ENCODE measurements around the gene CYTL1.

Gene CYTL1

GRCh38 chr4:5052726-5053425 lies 33.6 kb upstream of the CYTL1 start:
- no peaks in the 10 kb centered on the region for H3K36me3 Mint-ChIP-seq (ENCODE audit: low read depth)
- no peak for TF ChIP-seq CTCF (IDR thresholded peaks at IDR 0.05; ENCODE audit: unreplicated experiment in 3 of 3)
- no peaks in the 10 kb centered on the region for H3K9me3 Mint-ChIP-seq
- peak overlapping the region; percentile 84 to 97 (median 87) for H3K4me3 Mint-ChIP-seq
- H3K27ac Mint-ChIP-seq, result no peak overlapping the region
- H3K4me1 Mint-ChIP-seq, result peaks cover 8% of the 10 kb centered on the region
- peaks cover 55% of the 10 kb centered on the region for H3K27me3 Mint-ChIP-seq (ENCODE audit: low read depth)

DNA sequence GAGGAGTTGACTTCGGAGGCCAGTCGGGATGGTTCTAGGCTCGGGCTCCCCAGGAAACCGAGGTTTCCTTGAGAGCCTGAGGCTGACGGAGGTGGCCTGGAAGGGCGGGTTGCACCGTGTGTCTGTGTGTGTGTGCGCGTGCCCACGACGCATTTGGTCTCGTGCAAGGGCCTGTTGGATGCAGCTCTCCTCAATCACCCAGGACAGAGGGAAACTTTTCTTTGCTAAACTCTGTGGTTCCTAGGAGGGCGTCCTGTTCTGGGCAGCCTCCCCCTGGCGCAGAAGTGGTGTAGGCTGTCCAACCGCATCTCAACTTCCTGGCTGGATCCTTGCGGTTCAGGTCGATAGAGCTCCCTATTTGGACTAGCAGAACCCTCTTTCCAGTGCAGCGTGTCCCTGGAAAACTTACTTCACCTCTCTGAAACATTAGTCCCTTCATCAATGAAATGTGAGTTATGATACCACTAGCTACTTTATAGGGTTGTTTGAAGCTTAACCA lies 33.0 kb upstream of the CYTL1 start:
- Mint-ChIP-seq H3K27me3 (ENCODE audit: low read depth) (peaks cover 58% of the 10 kb centered on the region), H3K4me1 (peaks cover 8% of the 10 kb centered on the region)

DNA sequence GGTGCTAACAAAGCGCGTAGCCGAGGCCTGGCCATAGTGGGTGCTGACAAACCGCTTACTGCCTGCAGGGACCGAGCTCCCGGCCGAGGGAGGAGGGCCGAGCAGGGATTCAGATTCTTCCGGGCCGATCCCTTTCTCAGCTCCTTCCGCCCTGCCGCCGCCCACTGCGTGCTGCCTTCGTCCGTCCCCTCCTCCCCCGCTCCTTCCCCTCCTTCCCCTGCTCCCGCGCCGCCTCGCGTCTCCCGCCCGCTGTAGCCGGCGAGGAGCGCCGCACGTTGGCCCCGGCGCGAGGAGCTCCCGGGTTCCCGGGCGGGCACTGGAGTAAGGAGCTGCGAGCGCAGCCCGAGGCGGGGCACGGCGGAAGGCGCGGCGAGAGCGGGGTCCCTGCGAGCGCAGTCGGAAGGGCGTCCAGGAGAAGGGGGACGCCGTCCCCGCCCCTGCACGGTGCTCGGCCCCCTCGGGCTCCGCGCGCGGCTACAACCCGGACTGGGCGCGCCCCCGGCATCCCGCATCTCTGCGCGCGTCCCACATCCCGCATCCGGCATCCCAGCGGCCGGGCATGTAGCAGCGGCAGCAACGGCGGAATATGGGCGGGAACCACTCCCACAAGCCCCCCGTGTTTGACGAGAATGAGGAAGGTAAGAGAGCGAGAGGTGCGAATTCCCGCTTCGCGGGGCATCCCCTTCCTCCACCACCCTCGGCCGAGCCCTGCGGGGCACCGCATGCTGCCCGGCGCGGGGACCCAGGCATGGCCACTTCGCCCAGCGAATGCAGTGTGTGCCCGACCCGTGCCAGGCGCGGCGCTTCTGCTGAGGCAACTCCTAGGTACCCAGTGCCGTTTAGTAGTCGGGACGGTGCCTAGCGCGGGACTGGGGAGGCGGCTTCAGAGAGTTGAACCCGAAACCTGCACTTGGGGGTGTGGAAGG lies 32.3 kb upstream of the CYTL1 start, which contains the start of gene STK32B:
Gene STK32B, plus strand, starts transcription at position 203 of the 926 bp plus-strand sequence.
- peaks cover 55% of the 10 kb centered on the region for H3K27me3 Mint-ChIP-seq (ENCODE audit: low read depth)
- TF ChIP-seq CTCF (IDR thresholded peaks at IDR 0.05; ENCODE audit: unreplicated experiment in 3 of 3), result no peak
- H3K27ac Mint-ChIP-seq, result peak within 1 kb of the TSS in 2 of 3 experiments; percentile 54 to 65

More for the DNA sequence above, 33.0 kb upstream of the CYTL1 start:
- no peaks in the 10 kb centered on the region for H3K9me3 Mint-ChIP-seq
- no peaks in the 10 kb centered on the region for H3K36me3 Mint-ChIP-seq (ENCODE audit: low read depth)
- no peak overlapping the region for H3K27ac Mint-ChIP-seq
- no peak for TF ChIP-seq CTCF (IDR thresholded peaks at IDR 0.05; ENCODE audit: unreplicated experiment in 3 of 3)
- H3K4me3 Mint-ChIP-seq, result peak overlapping the region; percentile 84 to 97 (median 87)

DNA sequence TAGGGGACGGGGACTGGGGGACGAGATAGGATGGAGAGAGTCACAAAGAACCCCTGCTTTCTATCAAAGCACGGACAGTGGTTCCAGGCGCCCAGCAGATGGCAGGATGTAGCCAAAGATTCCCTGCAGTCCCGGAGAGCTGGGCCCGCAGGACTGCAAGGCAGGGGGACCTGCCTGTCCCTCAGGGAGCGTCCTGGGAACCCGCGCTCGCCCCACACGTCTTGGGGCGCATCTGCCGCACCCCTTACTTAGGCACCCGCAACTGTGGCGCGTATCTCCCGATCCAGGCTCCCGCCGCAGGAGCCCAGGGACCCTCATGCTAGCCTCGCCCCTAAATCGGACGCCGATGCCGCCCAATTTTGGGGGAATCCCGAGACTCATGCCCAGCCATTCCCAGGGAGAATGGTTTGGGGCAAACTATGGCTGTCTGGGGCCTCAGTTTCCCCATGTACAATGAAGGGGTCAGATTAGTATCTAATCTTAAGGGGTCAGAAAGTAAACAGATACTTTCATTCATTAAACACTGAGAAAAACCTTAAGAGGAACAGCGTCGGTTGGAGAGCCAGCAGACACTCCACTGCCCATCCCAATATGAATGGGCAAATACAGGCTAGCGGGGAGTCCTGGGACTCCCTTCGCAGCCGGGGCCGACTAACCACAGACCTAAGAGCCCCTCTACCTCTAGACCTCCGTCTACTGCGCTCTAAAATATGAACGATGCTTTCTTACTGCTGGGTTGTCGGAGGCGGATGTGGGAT lies 31.4 kb upstream of the CYTL1 start:
- Mint-ChIP-seq H3K27me3 (ENCODE audit: low read depth) (peaks cover 56% of the 10 kb centered on the region), H3K36me3 (ENCODE audit: low read depth) (no peaks in the 10 kb centered on the region), H3K4me3 (peak overlapping the region; percentile 87 to 97 (median 95)), H3K9me3 (no peaks in the 10 kb centered on the region), H3K27ac (peak overlapping the region in 2 of 3 experiments; percentile 54 to 65), H3K4me1 (peaks cover 8% of the 10 kb centered on the region)
- peak; percentile 76 to 78 (median 77) for TF ChIP-seq CTCF (IDR thresholded peaks at IDR 0.05; ENCODE audit: unreplicated experiment in 3 of 3)

More for the DNA sequence above, 32.3 kb upstream of the CYTL1 start, which contains the start of gene STK32B:
- Mint-ChIP-seq H3K4me1 (peaks cover 8% of the 10 kb centered on the region), H3K4me3 (peak within 1 kb of the TSS; percentile 87 to 97 (median 95)), H3K9me3 (no peaks in the 10 kb centered on the region), H3K36me3 (ENCODE audit: low read depth) (no peaks in the 10 kb centered on the region)

GRCh38 chr4:5048721-5049120 lies 29.5 kb upstream of the CYTL1 start:
- H3K27me3 Mint-ChIP-seq (ENCODE audit: low read depth), result peaks cover 66% of the 10 kb centered on the region
- H3K27ac Mint-ChIP-seq, result no peak overlapping the region
- H3K4me1 Mint-ChIP-seq, result peaks cover 21% of the 10 kb centered on the region
- no peaks in the 10 kb centered on the region for H3K9me3 Mint-ChIP-seq
- TF ChIP-seq CTCF (IDR thresholded peaks at IDR 0.05; ENCODE audit: unreplicated experiment in 3 of 3), result no peak
- no peaks in the 10 kb centered on the region for H3K36me3 Mint-ChIP-seq (ENCODE audit: low read depth)
- no peak overlapping the region for H3K4me3 Mint-ChIP-seq
